K562 (cell line): ENCODE results near the gene UBE2G2. TPM values are rescaled to one million over a fixed set of nuclear protein-coding genes. Genes with fewer than 3 reads are reported as not detected.

Experiments
- ATAC-seq: fragments of 200-7000 bp; cut with Tn5 transposase; 3 replicates; pipeline ENCODE4 v1.9.1; 2020; ENCODE audit warnings: moderate library complexity
- BruUV-seq: library from RNA; stranded (reverse); fragments of 400-500 nt; replicated peaks from 2 replicates; lab custom pipeline; 2021; lab: Mats Ljungman, UMichigan
- CTCF ChIA-PET: fragments of 300-600 bp; formaldehyde crosslinking; extraction: SDS; loops from one replicate; lab custom pipeline; 2021; ENCODE audit warnings: low intra/inter-chr PET ratio; lab: Yijun Ruan, JAX
- POLR2A ChIA-PET: fragments of 300-600, 350-650 bp; sonication (Branson Sonifier 250); formaldehyde crosslinking; extraction: SDS; loops from one replicate; lab custom pipeline; 2021; ENCODE audit warnings: antibody characterized with exemption, inconsistent platforms; lab: Yijun Ruan, JAX
- DNase-seq, 4 experiments: peaks; one replicate each; pipeline versions ENCODE4 v3.0.0 to v3.0.0-alpha.2; 2011 to 2018; ENCODE audit warnings: low spot score in 3 of 4, mixed read lengths in 3 of 4; ENCODE audit errors: extremely low read depth in 1 of 4
- FAIRE-seq: peaks from 2 replicates; lab custom pipeline; 2011; peaks lifted over from hg19 to GRCh38; lab: Jason Lieb, UNC
- H2AFZ ChIP-seq: 2 replicates; pipeline ENCODE4 v1.6.0; 2011; ENCODE audit warnings: low read depth, low read length, control low read depth, inconsistent platforms
- H3K27ac ChIP-seq: fragments of 200-600 bp; 3 replicates; pipeline ENCODE4 v1.8.0; 2011; ENCODE audit warnings: low read depth, mild to moderate bottlenecking, control low read depth, inconsistent platforms, low read length, moderate library complexity, mixed read lengths; ENCODE audit errors: extremely low read depth
- H3K27me3 ChIP-seq, 2 experiments: fragments of 300-600 bp in 1 of 2; 2 replicates in 1 of 2; 3 replicates in 1 of 2; pipeline versions ENCODE4 v1.6.0 to v1.8.0; 2011; ENCODE audit warnings: inconsistent platforms in 2 of 2, low read length in 2 of 2, mild to moderate bottlenecking in 1 of 2, mixed read lengths in 1 of 2, moderate library complexity in 1 of 2; ENCODE audit not compliant: control insufficient read depth in 2 of 2, insufficient read depth in 2 of 2
- H3K36me3 ChIP-seq: fragments of 300-600 bp; 3 replicates; pipeline ENCODE4 v1.8.0; 2011; ENCODE audit warnings: mild to moderate bottlenecking, low read length, inconsistent platforms; ENCODE audit not compliant: control insufficient read depth, insufficient read depth
- H3K4me1 ChIP-seq, 2 experiments: fragments of 200-600 bp in 1 of 2; replicated peaks in 1 of 2; 2 replicates in 1 of 2; 3 replicates in 1 of 2; pipeline versions ENCODE4 v1.5.1 to v1.8.0; 2011; ENCODE audit warnings: inconsistent platforms in 2 of 2, low read length in 2 of 2, mild to moderate bottlenecking in 1 of 2, mixed read lengths in 1 of 2, moderate library complexity in 1 of 2; ENCODE audit not compliant: control insufficient read depth in 2 of 2, insufficient read depth in 2 of 2
- H3K4me2 ChIP-seq: 2 replicates; pipeline ENCODE4 v1.6.1; 2011; ENCODE audit warnings: low read length, control low read depth, inconsistent platforms, mixed read lengths; ENCODE audit not compliant: insufficient read depth
- H3K4me3 ChIP-seq: fragments of 200-600 bp; sonication (generic), shearing (Covaris generic); 2 replicates; pipeline ENCODE4 v1.5.1; 2016; ENCODE audit warnings: control low read depth, inconsistent platforms
- H3K79me2 ChIP-seq: fragments of 200-600 bp; 3 replicates; pipeline ENCODE4 v1.8.0; 2011; ENCODE audit warnings: low read length, inconsistent platforms; ENCODE audit not compliant: control insufficient read depth, insufficient read depth
- H3K9ac ChIP-seq, 2 experiments: 2 replicates each; pipeline versions ENCODE4 v1.6.0 to v1.6.1; 2011; ENCODE audit warnings: low read depth in 2 of 2, low read length in 2 of 2, control low read depth in 1 of 2, inconsistent platforms in 1 of 2, mild to moderate bottlenecking in 1 of 2, mixed read lengths in 1 of 2; ENCODE audit not compliant: insufficient read depth in 1 of 2
- H3K9me1 ChIP-seq: one replicate; pipeline ENCODE4 v1.6.0; 2011; ENCODE audit warnings: inconsistent platforms, mild to moderate bottlenecking, low read length, moderate library complexity; ENCODE audit not compliant: control insufficient read depth, insufficient read depth
- H3K9me3 ChIP-seq: replicated peaks from 2 replicates; pipeline ENCODE4 v1.5.1; 2011; ENCODE audit warnings: low read depth, low read length, inconsistent platforms; ENCODE audit not compliant: control insufficient read depth, insufficient read depth
- H4K20me1 ChIP-seq: replicated peaks from 2 replicates; pipeline ENCODE4 v1.6.1; 2011; ENCODE audit warnings: low read length, inconsistent platforms, mixed read lengths; ENCODE audit not compliant: control insufficient read depth, insufficient read depth
- FOXA3 ChIP-seq, 2 experiments: fragments of 450-650 bp in 1 of 2; sonication (generic) in 1 of 2; formaldehyde crosslinking; IDR thresholded peaks in 1 of 2; conservative IDR thresholded peaks in 1 of 2; 2 replicates each; pipeline versions ENCODE4 v1.4.0 to v1.8.0; 2020 to 2022; ENCODE audit warnings: mild to moderate bottlenecking in 2 of 2, missing genetic modification reagents in 1 of 2
- KLF16 ChIP-seq: IDR thresholded peaks from 2 replicates; pipeline ENCODE4 v1.6.1; 2016; ENCODE audit warnings: antibody characterized with exemption
- MEF2A ChIP-seq: IDR thresholded peaks from 2 replicates; pipeline ENCODE4 v1.6.1; 2011; ENCODE audit warnings: low read depth, mild to moderate bottlenecking, low read length, moderate library complexity; ENCODE audit not compliant: control insufficient read depth
- PTTG1 ChIP-seq: fragments of 450-650 bp; IDR thresholded peaks from 2 replicates; pipeline ENCODE4 v1.6.1; 2016; ENCODE audit warnings: low read depth, mild to moderate bottlenecking, missing genetic modification characterization, missing compliant biosample characterization
- SMARCA5 ChIP-seq: fragments of 450-650 bp; IDR thresholded peaks from 2 replicates; pipeline ENCODE4 v1.6.1; 2016
- SREBF1 ChIP-seq: fragments of 150-350 bp; IDR thresholded peaks from 2 replicates; pipeline ENCODE4 v1.6.1; 2014; ENCODE audit warnings: antibody characterized with exemption, low read depth, low read length, borderline replicate concordance
- SREBF2 ChIP-seq: sonication (generic); formaldehyde crosslinking; IDR thresholded peaks from 2 replicates; pipeline ENCODE4 v1.4.0; 2020; ENCODE audit warnings: mild to moderate bottlenecking, missing genetic modification reagents
- TRIM24 ChIP-seq, 2 experiments: fragments of 450-650 bp; IDR thresholded peaks; 2 replicates each; pipeline ENCODE4 v1.6.1; 2016
- ZKSCAN1 ChIP-seq: fragments of 150-350 bp; IDR thresholded peaks from 2 replicates; pipeline ENCODE4 v1.6.1; 2016; ENCODE audit warnings: low read depth, low read length
- ZNF217 ChIP-seq: sonication (generic); formaldehyde crosslinking; IDR thresholded peaks from 2 replicates; pipeline ENCODE4 v1.8.0; 2022; ENCODE audit warnings: mild to moderate bottlenecking, missing genetic modification reagents
- ZNF436 ChIP-seq: fragments of 250-450, 450-650 bp; sonication (Bioruptor Pico); formaldehyde crosslinking; IDR thresholded peaks from 2 replicates; pipeline ENCODE4 v1.7.0; 2020; ENCODE audit warnings: mild to moderate bottlenecking
- WGBS: fragments of 100-300 bp; shearing (Covaris generic); methylation state at CpG from one replicate; pipeline ENCODE4 v1.1.6; 2016; ENCODE audit warnings: low coverage, mixed read lengths; ENCODE audit not compliant: insufficient coverage; ENCODE audit errors: missing lambda C conversion rate; 5-methylcytosine and 5-hydroxymethylcytosine counted together
- in situ Hi-C: fragments of 300-500 bp; cut with MboI; formaldehyde crosslinking; loops from 4 replicates; pipeline ENCODE4 v1.15.0; 2018; ENCODE audit warnings: inconsistent platforms, mixed read lengths
- intact Hi-C: fragments of 100-400 bp; cut with micrococcal nuclease; formaldehyde crosslinking; loops from 2 replicates; pipeline ENCODE4 v1.14.2; 2022
- polyA plus RNA-seq, 8 experiments: library from polyadenylated mRNA; depleted of rRNA in 4 of 8; stranded (reverse) in 5 of 8; unstranded in 3 of 8; fragments of >200 nt; fragmentation: Nextera tagmentation in 2 of 8; fragmentation: Illumina TruSeq in 1 of 8; extraction: Ambion mirVana in 2 of 8; extraction: Trizol in 1 of 8; gene quantifications; 2 replicates each; pipeline versions ENCODE4 v1.2.1 to v1.2.3, GENCODE V29; 2011 to 2014; ENCODE audit warnings: inconsistent platforms in 1 of 8, missing spikeins in 1 of 8
- total RNA-seq, 7 experiments: library from RNA; depleted of rRNA in 6 of 7; stranded (reverse); fragments of >200 nt in 6 of 7; fragmentation: Illumina TruSeq in 2 of 7; extraction: Trizol in 2 of 7; gene quantifications; 2 replicates each; pipeline versions ENCODE4 v1.2.1 to v1.2.3, GENCODE V29; 2011 to 2021; ENCODE audit warnings: low replicate concordance in 1 of 7
- TF ChIP-seq, protein P1 (sequence below): fragments of 250-450 bp; sonication (Bioruptor Pico); IDR thresholded peaks from 2 replicates; pipeline ENCODE4 v1.8.0; 2021; ENCODE audit warnings: borderline replicate concordance, mild to moderate bottlenecking, moderate library complexity; ENCODE audit not compliant: poor library complexity, severe bottlenecking
- TF ChIP-seq, protein P2 (sequence below): sonication (generic); formaldehyde crosslinking; IDR thresholded peaks from 2 replicates; pipeline ENCODE4 v1.8.0; 2023; ENCODE audit warnings: missing genetic modification reagents, mild to moderate bottlenecking, borderline replicate concordance

The UBE2G2 gene
- total and polyA plus RNA-seq, 9 of the 15 experiments (the other 6 are each of a cell fraction or from before 2014, with no cell fraction given): 47.5 to 225 (median 140) TPM

DNA sequence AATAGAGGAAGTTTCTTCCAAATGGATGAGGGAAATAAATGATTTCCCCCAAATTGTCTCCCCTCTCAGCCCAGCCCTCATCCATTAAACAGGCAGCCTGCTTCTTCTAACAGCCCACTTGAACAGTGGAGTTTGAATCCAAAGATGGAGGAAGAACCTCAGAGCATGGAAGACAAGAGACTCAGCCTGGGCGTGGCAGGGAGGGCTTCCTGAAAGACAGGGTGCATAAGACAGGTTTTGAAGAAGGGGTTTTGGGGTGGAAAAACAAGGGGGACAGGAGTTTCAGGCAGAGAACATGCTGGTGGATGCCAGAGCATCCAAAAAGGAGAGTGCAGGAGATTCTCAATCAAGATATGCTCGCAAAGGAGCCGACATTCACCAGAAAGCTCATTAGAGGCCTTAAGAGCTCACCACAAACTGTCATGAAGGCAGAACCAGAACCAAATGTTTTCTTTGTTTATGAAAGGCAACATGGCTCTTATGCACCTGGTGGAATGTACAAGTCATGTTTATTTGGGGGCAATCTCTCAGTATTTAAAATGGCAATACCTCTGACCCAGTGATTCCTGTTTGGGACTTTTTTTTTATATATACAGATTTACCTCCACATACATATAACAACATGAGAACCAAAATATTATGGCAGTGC, 63.8 kb downstream of the UBE2G2 start (continued):
- no peak for TF ChIP-seq ZKSCAN1
- TF ChIP-seq ZNF436 (CRISPR knock-in tag): no peak
- TF ChIP-seq SREBF2 (CRISPR knock-in tag): no peak
- TF ChIP-seq KLF16: no peak

DNA sequence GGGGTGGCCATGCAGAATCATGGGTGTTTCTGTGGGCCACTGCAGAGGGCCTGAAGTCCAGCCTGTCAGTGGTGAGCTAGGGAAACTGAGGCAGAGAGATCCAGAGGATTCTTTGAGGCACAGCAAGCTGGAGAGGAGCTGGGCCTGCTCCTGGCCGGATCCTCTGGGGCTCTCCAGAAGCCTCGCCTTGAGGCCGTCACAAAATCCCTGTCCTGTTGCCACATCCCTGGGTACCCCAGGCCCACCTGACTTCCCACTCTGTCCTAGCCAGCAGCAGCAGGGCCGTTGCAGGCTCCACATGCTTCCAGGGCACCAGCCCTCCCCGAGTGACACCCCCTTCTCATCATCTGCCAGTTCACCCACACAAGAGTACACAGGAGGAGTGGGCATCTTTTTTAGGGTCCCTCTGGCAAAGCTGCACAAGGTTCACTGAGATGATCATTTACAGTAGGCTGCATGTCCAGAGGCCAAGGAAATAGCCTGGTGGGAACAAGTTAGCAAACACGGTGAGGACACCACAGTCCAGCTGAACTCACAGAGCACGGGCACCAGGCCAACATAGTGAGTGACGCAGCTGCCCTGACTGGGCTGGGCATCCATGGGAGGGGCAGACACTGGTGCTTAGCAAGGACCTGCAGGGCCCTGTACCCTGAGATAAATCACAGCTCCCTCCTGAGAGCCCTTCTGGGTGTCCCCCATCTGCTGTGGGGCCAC, 65.2 kb downstream of the UBE2G2 start:
- in situ Hi-C loops: no loop called here
- intact Hi-C loops: no loop called here
- H3K4me3 ChIP-seq: no peak overlapping the region
- H3K4me1 ChIP-seq: peaks cover under 1 to 10% of the 10 kb centered on the region in 2 experiments; a peak in 1 of 5 replicates
- H3K79me2 ChIP-seq: no peaks in the 10 kb centered on the region
- no peaks in the 10 kb centered on the region for H3K36me3 ChIP-seq
- peaks cover 55 to 57% of the 10 kb centered on the region in 2 experiments for H3K27me3 ChIP-seq
- peaks cover 9% of the 10 kb centered on the region; the same call in 1 of the 2 replicates for H4K20me1 ChIP-seq
- no peak overlapping the region for H3K9ac ChIP-seq
- DNase-seq: no peak
- POLR2A ChIA-PET: interaction anchor here (0.6 kb wide), 1 partner anchor 13 kb away, joined by 3 read pairs; no protein-coding TSS in a partner anchor
- H3K4me2 ChIP-seq: no peak overlapping the region
- H3K9me3 ChIP-seq: no peaks in the 10 kb centered on the region
- CTCF ChIA-PET: no interaction called here
- no peak overlapping the region for H2AFZ ChIP-seq
- FAIRE-seq: no peak
- no peak for ATAC-seq
- H3K27ac ChIP-seq: no peak overlapping the region
- BruUV-seq: no TSS peak
- 2% methylated on average over 8 of the region's 8 CpGs for WGBS
- H3K9me1 ChIP-seq: no peaks in the 10 kb centered on the region
- TF ChIP-seq ZNF217 (CRISPR knock-in tag): no peak
- TF ChIP-seq PTTG1: no peak
- TF ChIP-seq FOXA3 (CRISPR knock-in tag; conservative IDR thresholded peaks at IDR 0.05 in 1 of 2, IDR thresholded peaks at IDR 0.05 in 1 of 2): no peak
- no peak for TF ChIP-seq TRIM24 (IDR thresholded peaks at IDR 0.05)
- TF ChIP-seq, protein P1, sequence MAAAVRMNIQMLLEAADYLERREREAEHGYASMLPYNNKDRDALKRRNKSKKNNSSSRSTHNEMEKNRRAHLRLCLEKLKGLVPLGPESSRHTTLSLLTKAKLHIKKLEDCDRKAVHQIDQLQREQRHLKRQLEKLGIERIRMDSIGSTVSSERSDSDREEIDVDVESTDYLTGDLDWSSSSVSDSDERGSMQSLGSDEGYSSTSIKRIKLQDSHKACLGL: no peak
- TF ChIP-seq MEF2A: no peak
- no peak for TF ChIP-seq SMARCA5
- TF ChIP-seq, protein P2, sequence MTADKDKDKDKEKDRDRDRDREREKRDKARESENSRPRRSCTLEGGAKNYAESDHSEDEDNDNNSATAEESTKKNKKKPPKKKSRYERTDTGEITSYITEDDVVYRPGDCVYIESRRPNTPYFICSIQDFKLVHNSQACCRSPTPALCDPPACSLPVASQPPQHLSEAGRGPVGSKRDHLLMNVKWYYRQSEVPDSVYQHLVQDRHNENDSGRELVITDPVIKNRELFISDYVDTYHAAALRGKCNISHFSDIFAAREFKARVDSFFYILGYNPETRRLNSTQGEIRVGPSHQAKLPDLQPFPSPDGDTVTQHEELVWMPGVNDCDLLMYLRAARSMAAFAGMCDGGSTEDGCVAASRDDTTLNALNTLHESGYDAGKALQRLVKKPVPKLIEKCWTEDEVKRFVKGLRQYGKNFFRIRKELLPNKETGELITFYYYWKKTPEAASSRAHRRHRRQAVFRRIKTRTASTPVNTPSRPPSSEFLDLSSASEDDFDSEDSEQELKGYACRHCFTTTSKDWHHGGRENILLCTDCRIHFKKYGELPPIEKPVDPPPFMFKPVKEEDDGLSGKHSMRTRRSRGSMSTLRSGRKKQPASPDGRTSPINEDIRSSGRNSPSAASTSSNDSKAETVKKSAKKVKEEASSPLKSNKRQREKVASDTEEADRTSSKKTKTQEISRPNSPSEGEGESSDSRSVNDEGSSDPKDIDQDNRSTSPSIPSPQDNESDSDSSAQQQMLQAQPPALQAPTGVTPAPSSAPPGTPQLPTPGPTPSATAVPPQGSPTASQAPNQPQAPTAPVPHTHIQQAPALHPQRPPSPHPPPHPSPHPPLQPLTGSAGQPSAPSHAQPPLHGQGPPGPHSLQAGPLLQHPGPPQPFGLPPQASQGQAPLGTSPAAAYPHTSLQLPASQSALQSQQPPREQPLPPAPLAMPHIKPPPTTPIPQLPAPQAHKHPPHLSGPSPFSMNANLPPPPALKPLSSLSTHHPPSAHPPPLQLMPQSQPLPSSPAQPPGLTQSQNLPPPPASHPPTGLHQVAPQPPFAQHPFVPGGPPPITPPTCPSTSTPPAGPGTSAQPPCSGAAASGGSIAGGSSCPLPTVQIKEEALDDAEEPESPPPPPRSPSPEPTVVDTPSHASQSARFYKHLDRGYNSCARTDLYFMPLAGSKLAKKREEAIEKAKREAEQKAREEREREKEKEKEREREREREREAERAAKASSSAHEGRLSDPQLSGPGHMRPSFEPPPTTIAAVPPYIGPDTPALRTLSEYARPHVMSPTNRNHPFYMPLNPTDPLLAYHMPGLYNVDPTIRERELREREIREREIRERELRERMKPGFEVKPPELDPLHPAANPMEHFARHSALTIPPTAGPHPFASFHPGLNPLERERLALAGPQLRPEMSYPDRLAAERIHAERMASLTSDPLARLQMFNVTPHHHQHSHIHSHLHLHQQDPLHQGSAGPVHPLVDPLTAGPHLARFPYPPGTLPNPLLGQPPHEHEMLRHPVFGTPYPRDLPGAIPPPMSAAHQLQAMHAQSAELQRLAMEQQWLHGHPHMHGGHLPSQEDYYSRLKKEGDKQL (CRISPR knock-in tag): no peak
- no peak for TF ChIP-seq SREBF1
